ENCODE data around the gene ZNF555. TPM values are rescaled to one million over a fixed set of nuclear protein-coding genes. Genes with fewer than 3 reads are reported as not detected.

The ZNF555 gene
- total RNA-seq (2022; extraction: Qiagen RNA extraction; ENCODE audit: low read depth) = 1.9 to 2.7 TPM (median 2.3 TPM) in 5 replicates

GRCh38 chr19:2840794-2841791 lies at the start of gene ZNF555:
Gene ZNF555, plus strand, starts transcription at chr19:2841475. Its CDS starts 98 bp downstream, at chr19:2841573.

DNA sequence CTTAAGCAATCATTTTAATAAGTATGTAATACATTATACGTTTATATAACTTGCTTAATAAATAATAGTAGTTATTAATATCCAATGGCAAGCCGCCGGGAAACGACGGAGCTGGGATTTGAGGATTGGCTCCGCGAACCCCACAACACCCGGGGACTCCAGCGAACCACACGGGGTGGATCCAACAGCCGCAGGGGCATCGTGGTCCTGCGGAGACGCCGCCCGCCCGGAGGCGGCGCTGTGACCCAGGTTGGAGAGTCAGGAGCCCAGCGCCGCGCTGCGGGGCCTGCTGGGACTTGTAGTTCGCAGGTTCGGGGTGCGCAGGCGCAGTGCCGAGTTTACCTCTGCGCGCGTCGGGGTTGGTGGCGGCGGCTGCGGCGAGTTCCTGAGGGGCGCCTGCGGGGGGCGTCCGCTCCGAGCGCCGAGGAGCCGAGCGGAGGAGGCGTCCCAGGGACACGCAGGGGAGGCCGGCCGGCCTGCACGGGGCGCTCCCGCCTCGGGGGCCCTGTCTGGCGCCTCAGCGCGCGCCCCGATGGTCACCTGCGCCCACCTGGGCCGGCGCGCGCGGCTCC lies 21.6 kb upstream of the ZNF555 start, which contains the start of gene ZNF554:
Gene ZNF554 (plus strand): TSS at position 329 of the 572 bp plus-strand sequence. CDS start 204 bp downstream, at position 533.

DNA sequence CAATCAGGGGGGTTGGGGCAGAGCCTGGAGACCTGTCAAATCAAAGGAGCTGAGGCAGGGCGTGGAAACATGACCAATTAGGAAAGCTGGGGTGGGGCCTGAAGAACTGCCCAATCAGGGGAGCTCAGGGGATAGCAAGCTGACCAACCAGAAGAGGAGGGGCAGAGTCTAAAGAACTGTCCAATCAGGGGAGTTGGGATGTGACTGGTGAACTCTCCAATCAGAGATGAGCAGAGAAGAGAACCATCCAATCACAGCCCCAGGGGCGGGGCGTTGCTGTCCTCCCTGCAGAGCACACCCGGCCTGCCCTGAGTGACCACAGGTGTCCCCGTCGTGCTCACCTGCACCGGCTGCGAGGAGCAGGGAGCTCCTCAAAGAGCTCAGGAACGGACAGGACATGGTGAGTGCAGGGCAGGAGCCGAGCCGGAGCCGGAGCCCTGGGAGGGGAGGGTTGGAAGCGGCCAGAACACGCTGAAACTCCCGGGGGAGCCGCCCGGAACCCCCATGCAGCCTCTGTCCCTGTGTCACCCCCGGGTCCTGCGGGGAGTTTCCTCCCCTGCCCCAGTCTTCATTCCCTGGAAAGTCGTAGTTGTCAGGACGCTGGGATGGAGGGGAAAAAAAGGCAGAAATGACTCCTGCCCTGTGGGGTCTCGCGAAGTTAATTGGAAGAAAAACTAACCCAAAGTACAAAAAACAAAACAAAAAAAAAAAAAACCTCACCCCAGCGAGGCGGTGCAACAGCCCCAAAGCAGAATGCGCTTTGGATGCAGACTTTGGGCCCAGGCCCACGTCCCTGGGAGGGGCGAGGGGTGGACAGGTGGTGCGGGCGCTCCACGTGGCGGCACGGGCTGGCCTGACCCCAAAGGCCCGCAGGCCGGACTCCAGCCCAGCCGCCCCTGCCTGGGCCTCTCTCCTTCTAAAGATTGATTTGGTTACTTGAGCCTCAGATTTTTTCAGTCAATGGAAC lies 26.0 kb downstream of the ZNF555 start, which contains the start of gene ZNF556:
Gene ZNF556 (plus strand): TSS at position 311 of the 967 bp plus-strand sequence. CDS start 87 bp downstream, at position 398.

GRCh38 chr19:2900296-2901252 lies 59.3 kb downstream of the ZNF555 start, which contains the start of gene ZNF57:
Gene ZNF57, plus strand, starts transcription at chr19:2900928. Its CDS starts 118 bp downstream, at chr19:2901046.

Other genes starting within 250 kb of the ZNF555 start
- 0.04 to 0.12 TPM (median 0.06 TPM) in 5 replicates for gene GNG7, start 138.8 kb upstream of the ZNF555 start, total RNA-seq (2022; extraction: Qiagen RNA extraction; ENCODE audit: low read depth)
- 3.2 to 5.1 TPM (median 4.2 TPM) in 5 replicates for gene DIRAS1, start 120.1 kb upstream of the ZNF555 start, total RNA-seq (2022; extraction: Qiagen RNA extraction; ENCODE audit: low read depth)
- gene SLC39A3, start 101.5 kb upstream of the ZNF555 start, total RNA-seq (2022; extraction: Qiagen RNA extraction; ENCODE audit: low read depth) = 22.2 to 31.0 TPM (median 30.5 TPM) in 5 replicates
- 47.4 to 82.3 TPM (median 75.3 TPM) in 5 replicates for gene SGTA, start 58.2 kb upstream of the ZNF555 start, total RNA-seq (2022; extraction: Qiagen RNA extraction; ENCODE audit: low read depth)
- gene THOP1, start 56.0 kb upstream of the ZNF555 start, total RNA-seq (2022; extraction: Qiagen RNA extraction; ENCODE audit: low read depth) = 63.7 to 107 TPM (median 101 TPM) in 5 replicates
- 0.80 to 1.2 TPM (median 0.98 TPM) in 5 replicates for gene ZNF554, start 21.6 kb upstream of the ZNF555 start, total RNA-seq (2022; extraction: Qiagen RNA extraction; ENCODE audit: low read depth)
- gene ZNF556, start 25.9 kb downstream of the ZNF555 start, total RNA-seq (2022; extraction: Qiagen RNA extraction; ENCODE audit: low read depth) = 0.19 TPM in 1 of 5 replicates, not detected in the others
- gene ZNF57, start 59.5 kb downstream of the ZNF555 start, total RNA-seq (2022; extraction: Qiagen RNA extraction; ENCODE audit: low read depth) = 1.8 to 3.8 TPM (median 2.0 TPM) in 5 replicates
- 1.1 to 3.3 TPM (median 1.6 TPM) in 5 replicates for gene ZNF77, start 103.5 kb downstream of the ZNF555 start, total RNA-seq (2022; extraction: Qiagen RNA extraction; ENCODE audit: low read depth)
- 3.2 to 6.9 TPM (median 4.4 TPM) in 5 replicates for gene TLE6, start 136.1 kb downstream of the ZNF555 start, total RNA-seq (2022; extraction: Qiagen RNA extraction; ENCODE audit: low read depth)
- 2.7 to 3.0 TPM (median 2.8 TPM) in 5 replicates for gene TLE2, start 187.8 kb downstream of the ZNF555 start, total RNA-seq (2022; extraction: Qiagen RNA extraction; ENCODE audit: low read depth)
- gene TLE5, start 221.0 kb downstream of the ZNF555 start, total RNA-seq (2022; extraction: Qiagen RNA extraction; ENCODE audit: low read depth) = 167 to 273 TPM (median 263 TPM) in 5 replicates

Data from A549 treated with ZK216348 at 1 μM for 4 hours (cell line).